G401 (cell line): Measurements from ENCODE around the gene TENT5C. TPM values are rescaled to one million over a fixed set of nuclear protein-coding genes. Genes with fewer than 3 reads are reported as not detected.

ENCODE experiments used
- DNase-seq: peaks from one replicate; pipeline ENCODE4 v3.0.0-alpha.2; 2015; ENCODE audit warnings: low spot score
- in situ Hi-C: cut with HindIII; loops from 2 replicates; pipeline ENCODE4 v1.10.0; 2016; ENCODE audit warnings: low sequenced_read_pairs, mixed read lengths
- total RNA-seq: library from RNA; depleted of rRNA; stranded (reverse); fragments of >200 nt; shearing (Covaris generic); gene quantifications from 2 replicates; pipeline ENCODE4 v1.2.3, GENCODE V29; 2014

The TENT5C gene
- total RNA-seq, 1 experiment from 2014 or later = 0.85 TPM

DNA sequence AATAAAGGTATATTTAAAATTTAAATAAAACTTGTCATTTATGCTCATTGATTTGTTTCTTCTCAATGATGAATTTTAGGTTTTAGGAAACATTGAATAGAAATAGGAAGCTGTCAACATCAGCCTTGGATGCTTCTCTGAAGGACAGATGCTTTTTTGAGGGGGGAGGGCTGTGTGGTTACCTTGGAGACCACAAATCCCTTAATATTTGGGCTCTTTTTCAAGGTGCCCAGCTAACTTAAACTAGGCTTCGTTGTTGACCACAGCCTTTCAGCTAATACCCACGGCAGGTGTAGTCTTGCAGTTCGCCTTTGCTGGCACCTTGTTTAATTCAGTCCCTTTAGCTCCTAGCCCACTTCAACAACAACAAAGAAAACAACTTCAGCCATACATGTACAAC lies 22.5 kb downstream of the TENT5C start:
- in situ Hi-C loops = no loop called here

GRCh38 chr1:117629625-117630422 lies 24.0 kb downstream of the TENT5C start:
- no peak for DNase-seq
- in situ Hi-C loops = no loop called here

More for the DNA sequence above, 22.5 kb downstream of the TENT5C start:
- no peak for DNase-seq

- in situ Hi-C loops = no loop called here
- DNase-seq = no peak
These were observed 24.7 kb downstream of the TENT5C start for GRCh38 chr1:117630423-117630998.

DNA sequence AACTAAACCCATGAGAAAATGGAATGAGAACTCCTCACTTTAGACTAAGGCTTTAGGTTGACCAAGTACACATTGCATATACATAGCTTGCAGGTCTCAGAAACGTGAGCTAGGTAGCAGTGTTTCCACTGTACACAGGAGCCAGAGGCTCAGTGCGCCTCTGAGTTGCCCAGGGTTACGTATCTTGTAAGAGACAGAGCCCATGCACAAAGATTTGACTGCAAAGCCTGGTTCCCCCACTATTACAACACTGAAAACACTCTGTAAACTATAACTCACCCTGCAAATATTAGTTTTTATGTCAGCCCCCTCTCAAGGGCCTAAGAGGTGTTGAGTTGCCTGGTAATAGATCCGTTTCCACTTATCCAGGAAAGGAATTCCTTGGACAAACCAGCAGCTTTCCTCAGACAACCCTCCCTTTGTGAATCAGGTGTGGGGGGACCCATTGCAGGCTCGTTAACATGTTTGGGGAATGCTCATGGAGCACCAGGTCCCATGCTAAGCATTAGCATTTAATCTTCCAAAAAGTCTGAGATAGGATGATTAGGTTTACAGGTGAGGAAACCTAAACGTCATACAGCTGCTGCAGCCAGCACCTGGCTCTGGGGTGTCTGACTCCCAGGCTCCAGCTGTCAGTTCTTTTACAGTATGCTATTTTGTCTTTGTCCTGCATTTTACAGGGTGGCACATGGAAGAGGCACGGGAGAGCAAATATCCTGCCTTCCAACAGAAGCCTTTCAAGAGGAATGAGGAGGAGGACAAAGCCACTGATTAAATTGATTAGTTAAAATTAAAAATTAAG lies 25.7 kb downstream of the TENT5C start:
- DNase-seq = no peak
- in situ Hi-C loops = no loop called here

DNA sequence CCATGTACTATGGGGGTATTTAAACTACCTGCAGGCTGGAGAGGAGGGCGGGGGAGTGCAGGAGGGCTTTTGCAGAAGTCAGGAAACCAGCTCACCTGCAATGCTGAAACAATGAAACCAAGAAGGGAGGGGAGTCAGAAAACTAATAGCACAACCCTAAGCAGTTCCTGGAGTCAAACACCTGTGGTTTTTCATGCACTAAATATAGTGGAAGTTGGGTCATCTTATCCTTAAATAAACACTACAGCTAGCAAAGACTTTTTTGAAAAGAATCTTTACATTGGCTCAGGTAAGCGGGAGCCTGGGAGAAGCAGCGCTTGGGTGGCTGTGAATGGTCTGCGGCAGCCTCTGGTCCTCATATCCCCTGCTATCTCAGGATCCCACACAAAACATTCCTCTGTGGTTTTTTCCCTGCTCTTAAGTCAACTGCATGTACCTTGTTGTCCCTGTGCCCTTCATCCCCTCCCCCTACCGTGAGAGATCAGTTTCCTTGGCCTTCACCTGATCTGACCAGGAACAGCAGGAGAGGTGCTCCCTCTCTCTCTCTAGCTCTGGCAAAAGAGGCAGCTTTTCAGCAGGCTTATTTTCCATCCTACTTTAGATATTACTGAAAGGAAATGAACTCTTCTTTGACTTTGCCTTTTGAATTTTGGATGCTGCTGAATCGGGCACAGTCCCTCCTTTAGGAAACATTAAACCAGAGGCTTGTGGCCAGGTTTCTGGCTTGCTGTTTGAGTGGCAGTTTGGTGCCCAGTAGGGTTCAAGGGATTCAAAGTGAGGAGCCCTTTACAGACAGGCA lies 26.6 kb downstream of the TENT5C start:
- in situ Hi-C loops = no loop called here
- DNase-seq = no peak

GRCh38 chr1:117633068-117633345 lies 27.2 kb downstream of the TENT5C start:
- in situ Hi-C loops = no loop called here
- peak; percentile 17 for DNase-seq

DNA sequence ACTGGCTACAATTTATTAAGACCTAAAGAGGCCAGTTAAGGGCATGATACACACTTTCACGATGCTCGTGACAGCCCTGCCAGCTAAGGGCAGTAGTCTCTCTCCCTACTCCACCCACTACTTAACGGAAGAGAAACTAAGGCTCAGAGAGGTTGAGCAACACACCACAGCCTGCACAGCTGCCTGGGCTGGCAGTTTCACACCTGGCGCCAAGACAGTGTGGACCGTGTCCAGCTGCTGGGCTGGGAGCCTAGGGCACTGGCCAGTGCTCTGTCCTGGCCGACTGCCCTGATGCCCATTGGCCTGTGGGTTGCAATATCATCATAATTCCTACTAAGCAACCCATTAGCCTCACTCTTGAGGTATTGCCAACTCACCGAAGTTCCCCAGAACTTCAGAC lies 27.6 kb downstream of the TENT5C start:
- in situ Hi-C loops = no loop called here
- no peak for DNase-seq

DNA sequence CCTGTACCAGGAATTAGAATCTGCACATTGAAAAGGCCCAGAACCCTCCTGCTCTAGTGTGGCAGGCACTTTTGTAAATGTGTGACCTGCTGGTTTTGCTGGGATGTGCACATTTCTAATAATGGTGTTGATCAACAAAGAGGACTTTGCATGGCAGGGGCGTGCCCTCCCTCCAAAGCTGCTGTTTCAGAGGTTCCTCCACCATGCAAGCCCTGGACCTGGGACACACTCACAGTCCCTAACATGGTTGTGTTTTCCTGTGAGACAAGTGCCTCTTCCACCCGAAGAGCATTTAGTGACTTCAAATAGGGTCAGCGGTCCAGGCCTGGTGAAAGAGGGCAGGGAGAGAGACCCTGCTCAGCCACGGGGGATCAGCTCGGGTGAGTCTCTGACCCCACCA lies 28.1 kb downstream of the TENT5C start:
- no peak for DNase-seq
- in situ Hi-C loops = no loop called here

DNA sequence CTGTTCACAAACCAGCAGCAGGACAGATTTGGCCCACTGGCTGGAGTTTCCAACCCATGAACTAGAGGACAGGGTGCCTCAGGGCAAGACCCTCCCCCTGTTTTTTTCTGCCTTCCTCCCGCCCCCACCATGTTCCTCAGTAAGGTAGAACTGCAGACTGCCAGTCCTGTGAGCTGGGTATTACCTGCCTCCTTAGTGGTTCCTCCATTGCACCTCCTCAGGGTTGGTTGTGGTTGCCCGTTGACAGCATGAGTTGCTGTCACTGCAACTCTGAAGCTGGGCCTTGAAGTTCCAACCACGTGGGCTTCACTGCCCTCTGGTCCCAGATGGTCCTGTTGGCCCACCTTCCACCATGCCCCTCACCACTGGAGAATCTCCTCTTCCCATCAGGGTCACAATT lies 28.8 kb downstream of the TENT5C start:
- no peak for DNase-seq
- in situ Hi-C loops = no loop called here

GRCh38 chr1:117635805-117636204 lies 30.0 kb downstream of the TENT5C start:
- no peak for DNase-seq

DNA sequence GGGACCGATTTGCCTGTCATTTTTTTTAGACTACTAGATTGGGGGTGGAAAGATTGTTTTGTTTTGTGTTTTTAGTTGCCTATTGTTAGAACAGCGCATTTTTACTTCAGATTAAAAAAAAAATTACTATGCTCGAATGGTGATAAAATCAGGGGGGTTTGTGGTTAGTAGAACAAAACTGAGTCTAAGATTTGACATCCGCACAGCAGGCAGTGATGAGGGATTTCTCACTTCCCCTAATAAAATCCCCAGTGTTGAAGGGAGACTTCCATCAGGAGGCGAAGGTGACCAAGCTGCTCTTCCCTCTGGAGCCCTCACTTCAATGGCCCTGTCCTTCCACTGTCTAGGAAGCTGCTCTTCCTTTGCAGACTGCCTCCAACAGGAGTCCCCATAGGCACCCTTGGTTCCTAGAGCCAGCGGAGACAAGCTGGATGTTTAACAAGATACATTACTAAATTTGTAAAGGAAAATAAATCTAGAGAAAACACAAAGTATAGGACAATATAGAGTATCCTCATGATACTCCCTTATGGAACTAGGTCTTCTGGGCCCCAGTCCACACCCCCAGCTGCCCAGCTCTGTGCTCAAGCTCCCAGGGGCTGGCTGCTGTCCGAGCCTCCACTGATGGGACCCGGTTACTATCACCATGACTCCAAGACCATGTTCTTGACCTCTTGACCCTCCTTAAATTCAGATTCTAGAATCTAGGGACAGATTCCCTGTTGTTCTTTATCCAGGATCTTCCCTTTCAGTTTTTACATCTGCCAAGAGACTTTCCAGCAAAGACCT lies 31.0 kb downstream of the TENT5C start:
- in situ Hi-C loops = no loop called here
- no peak for DNase-seq

More at GRCh38 chr1:117635805-117636204, 30.0 kb downstream of the TENT5C start:
- in situ Hi-C loops = no loop called here

DNA sequence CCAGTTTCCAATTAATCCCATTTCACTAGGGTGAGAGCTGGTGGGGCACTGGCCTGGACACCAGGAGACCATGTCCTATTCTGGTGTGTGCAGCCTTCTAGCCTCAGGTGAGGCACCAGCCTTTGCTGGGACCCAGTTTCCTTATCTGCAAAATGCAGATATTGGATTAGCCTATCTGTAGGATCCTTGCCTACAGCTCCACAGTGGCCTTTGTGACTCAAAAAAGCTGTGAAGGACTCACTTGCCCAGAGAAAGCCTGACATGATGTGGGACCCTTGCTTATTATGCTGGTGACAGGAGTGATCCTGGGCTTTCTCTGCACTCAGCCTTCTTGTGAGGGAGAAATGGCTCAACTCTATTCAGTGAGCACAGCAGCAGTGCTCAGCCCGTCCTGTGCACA lies 32.3 kb downstream of the TENT5C start:
- in situ Hi-C loops = no loop called here
- DNase-seq = no peak

DNA sequence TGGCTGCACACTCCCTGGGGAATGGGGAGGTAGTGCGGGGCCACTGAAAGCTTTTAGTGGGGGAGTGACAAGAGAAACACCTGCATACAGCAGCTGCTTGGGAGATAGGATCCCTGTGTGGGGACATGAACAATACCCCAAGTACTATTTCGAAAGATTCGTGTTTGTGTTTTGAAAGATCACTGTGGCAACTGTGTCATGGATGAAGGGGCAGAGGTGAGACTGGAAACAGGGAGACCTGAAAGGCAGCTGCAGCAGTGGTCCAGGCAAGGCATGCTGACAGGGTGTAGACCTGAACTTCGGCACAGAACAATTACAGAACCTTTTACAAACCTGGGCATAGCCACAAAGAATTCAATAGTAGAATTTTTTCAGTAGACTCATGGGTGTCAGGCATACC lies 32.9 kb downstream of the TENT5C start:
- in situ Hi-C loops = no loop called here
- no peak for DNase-seq

- in situ Hi-C loops = no loop called here
- no peak for DNase-seq
These were observed 33.9 kb downstream of the TENT5C start for GRCh38 chr1:117639741-117640140.

- in situ Hi-C loops = no loop called here
- no peak for DNase-seq
These were observed 35.7 kb downstream of the TENT5C start for GRCh38 chr1:117641536-117641935.

GRCh38 chr1:117642963-117643362 lies 37.1 kb downstream of the TENT5C start:
- in situ Hi-C loops = no loop called here
- DNase-seq = no peak

GRCh38 chr1:117643601-117644000 lies 37.8 kb downstream of the TENT5C start:
- DNase-seq = no peak
- in situ Hi-C loops = no loop called here

- DNase-seq = no peak
- in situ Hi-C loops = no loop called here
These were observed 39.0 kb downstream of the TENT5C start for GRCh38 chr1:117644696-117645311.
